SK-N-SH (cell line): ENCODE results near the gene FAM240A. TPM values are rescaled to one million over a fixed set of nuclear protein-coding genes. Genes with fewer than 3 reads are reported as not detected.

Experiments
- CTCF ChIA-PET: fragments of 300-600, 350-600 bp; formaldehyde crosslinking; extraction: SDS; loops from one replicate; lab custom pipeline; 2021; lab: Yijun Ruan, JAX
- POLR2A ChIA-PET: fragments of 350-600 bp; sonication (Branson Sonifier 250); formaldehyde crosslinking; extraction: SDS; loops from one replicate; lab custom pipeline; 2020; ENCODE audit warnings: antibody characterized with exemption, inconsistent platforms; lab: Yijun Ruan, JAX
- DNase-seq: peaks from one replicate; pipeline ENCODE4 v3.0.0; 2012
- H2AFZ ChIP-seq: fragments of 200-600 bp; sonication (generic); 2 replicates; pipeline ENCODE4 v1.8.1; 2016; ENCODE audit warnings: antibody characterized with exemption, mild to moderate bottlenecking, low read depth
- H3F3A ChIP-seq: fragments of 200-600 bp; sonication (generic); replicated peaks from 2 replicates; pipeline ENCODE3; 2016; ENCODE audit warnings: antibody characterized with exemption, mild to moderate bottlenecking; ENCODE audit not compliant: insufficient read depth
- H3K27ac ChIP-seq, 2 experiments: fragments of 200-500 bp in 1 of 2; fragments of 200-600 bp in 1 of 2; sonication (Bioruptor generic) in 1 of 2; sonication (generic), shearing (Covaris generic) in 1 of 2; 2 replicates each; pipeline versions ENCODE4 v1.5.1 to v1.6.1; 2014 to 2016; ENCODE audit warnings: low read depth in 2 of 2, inconsistent platforms in 1 of 2, low read length in 1 of 2, mild to moderate bottlenecking in 1 of 2, mixed read lengths in 1 of 2
- H3K27me3 ChIP-seq: fragments of 200-600 bp; sonication (generic), shearing (Covaris generic); 2 replicates; pipeline ENCODE4 v1.6.1; 2016; ENCODE audit warnings: mixed run types; ENCODE audit not compliant: insufficient read depth
- H3K36me3 ChIP-seq, 2 experiments: fragments of 200-500 bp in 1 of 2; fragments of 200-600 bp in 1 of 2; sonication (Bioruptor generic) in 1 of 2; sonication (generic) in 1 of 2; replicated peaks in 1 of 2; 2 replicates each; pipeline versions ENCODE3 to v1.5.1; 2014 to 2016; ENCODE audit warnings: low read length in 1 of 2, mild to moderate bottlenecking in 1 of 2; ENCODE audit not compliant: insufficient read depth in 2 of 2, control insufficient read depth in 1 of 2
- H3K4me1 ChIP-seq, 2 experiments: fragments of 200-500 bp in 1 of 2; fragments of 200-600 bp in 1 of 2; sonication (Bioruptor generic) in 1 of 2; sonication (generic), shearing (Covaris generic) in 1 of 2; 2 replicates each; pipeline versions ENCODE4 v1.5.1 to v1.6.1; 2014 to 2016; ENCODE audit warnings: low read depth in 1 of 2, low read length in 1 of 2, mixed run types in 1 of 2; ENCODE audit not compliant: insufficient read depth in 2 of 2, control insufficient read depth in 1 of 2
- H3K4me2 ChIP-seq: fragments of 200-600 bp; sonication (generic), shearing (Covaris generic); 2 replicates; pipeline ENCODE4 v1.6.1; 2017; ENCODE audit warnings: mixed run types
- H3K4me3 ChIP-seq, 2 experiments: fragments of 200-500 bp in 1 of 2; fragments of 200-600 bp in 1 of 2; sonication (Bioruptor generic) in 1 of 2; sonication (generic), shearing (Covaris generic) in 1 of 2; 2 replicates each; pipeline versions ENCODE4 v1.5.1 to v1.8.1; 2014 to 2016; ENCODE audit warnings: low read depth in 2 of 2, inconsistent platforms in 1 of 2, low read length in 1 of 2, mild to moderate bottlenecking in 1 of 2, mixed read lengths in 1 of 2, moderate library complexity in 1 of 2
- H3K79me2 ChIP-seq: fragments of 200-600 bp; sonication (generic); 2 replicates; pipeline ENCODE4 v1.8.1; 2017; ENCODE audit warnings: mild to moderate bottlenecking; ENCODE audit not compliant: insufficient read depth
- H3K9ac ChIP-seq: fragments of 200-600 bp; sonication (generic); 2 replicates; pipeline ENCODE4 v1.6.1; 2017; ENCODE audit warnings: mixed run types
- H3K9me2 ChIP-seq: fragments of 200-600 bp; sonication (generic); 2 replicates; pipeline ENCODE4 v1.6.1; 2017; ENCODE audit warnings: mixed run types
- H3K9me3 ChIP-seq: fragments of 200-600 bp; sonication (generic); 2 replicates; pipeline ENCODE4 v1.6.1; 2017; ENCODE audit warnings: mixed run types, mild to moderate bottlenecking, moderate library complexity
- H4K20me1 ChIP-seq: fragments of 200-600 bp; sonication (generic); 2 replicates; pipeline ENCODE4 v1.6.1; 2017; ENCODE audit warnings: mild to moderate bottlenecking, mixed run types; ENCODE audit not compliant: insufficient read depth
- CHD2 ChIP-seq: fragments of 150-350 bp; IDR thresholded peaks from 2 replicates; pipeline ENCODE4 v1.6.1; 2018; ENCODE audit warnings: low read length; ENCODE audit not compliant: partially characterized antibody
- ELF1 ChIP-seq: IDR thresholded peaks from 2 replicates; pipeline ENCODE4 v1.4.0; 2012
- EP300 ChIP-seq, 2 experiments: IDR thresholded peaks; 2 replicates each; pipeline versions ENCODE4 v1.4.0 to v1.6.1; 2012; ENCODE audit warnings: borderline replicate concordance in 1 of 2, low read depth in 1 of 2, low read length in 1 of 2
- FOSL2 ChIP-seq: IDR thresholded peaks from 2 replicates; pipeline ENCODE4 v1.4.0; 2012; ENCODE audit warnings: low read depth, mild to moderate bottlenecking, moderate library complexity, borderline replicate concordance
- FOXJ3 ChIP-seq: sonication (generic); formaldehyde crosslinking; IDR thresholded peaks from 2 replicates; pipeline ENCODE4 v1.5.1; 2020; ENCODE audit warnings: mild to moderate bottlenecking, missing genetic modification reagents
- FOXM1 ChIP-seq: IDR thresholded peaks from 2 replicates; pipeline ENCODE4 v1.4.0; 2012; ENCODE audit warnings: low read depth, mild to moderate bottlenecking
- GABPA ChIP-seq: IDR thresholded peaks from 2 replicates; pipeline ENCODE4 v1.4.0; 2012; ENCODE audit warnings: low read depth, mild to moderate bottlenecking
- GATA2 ChIP-seq: sonication (generic); formaldehyde crosslinking; IDR thresholded peaks from 2 replicates; pipeline ENCODE4 v1.5.0; 2020; ENCODE audit warnings: mild to moderate bottlenecking, missing genetic modification reagents
- JUND ChIP-seq: IDR thresholded peaks from 2 replicates; pipeline ENCODE4 v1.4.0; 2012
- MXI1 ChIP-seq: IDR thresholded peaks from 2 replicates; pipeline ENCODE4 v1.6.1; 2012; ENCODE audit warnings: mild to moderate bottlenecking, low read depth, low read length, improper control_type of control experiment
- NFIC ChIP-seq: IDR thresholded peaks from 2 replicates; pipeline ENCODE4 v1.4.0; 2012; ENCODE audit warnings: borderline replicate concordance
- RAD21 ChIP-seq: IDR thresholded peaks from 2 replicates; pipeline ENCODE4 v1.6.1; 2012; ENCODE audit warnings: mild to moderate bottlenecking, low read length
- RFX5 ChIP-seq: IDR thresholded peaks from 2 replicates; pipeline ENCODE4 v1.6.1; 2012; ENCODE audit warnings: mild to moderate bottlenecking, improper control_type of control experiment, low read length
- RXRA ChIP-seq: IDR thresholded peaks from 2 replicates; pipeline ENCODE4 v1.4.0; 2012; ENCODE audit warnings: low read depth, mild to moderate bottlenecking, borderline replicate concordance
- SMC3 ChIP-seq: IDR thresholded peaks from 2 replicates; pipeline ENCODE4 v1.6.1; 2012; ENCODE audit warnings: low read depth, low read length, improper control_type of control experiment
- TAF1 ChIP-seq: IDR thresholded peaks from 2 replicates; pipeline ENCODE4 v1.6.1; 2012; ENCODE audit warnings: low read depth, mild to moderate bottlenecking, low read length, moderate library complexity, borderline replicate concordance
- TEAD4 ChIP-seq: IDR thresholded peaks from 2 replicates; pipeline ENCODE4 v1.4.0; 2012; ENCODE audit warnings: mild to moderate bottlenecking, borderline replicate concordance; ENCODE audit not compliant: insufficient read depth
- YY1 ChIP-seq: IDR thresholded peaks from 2 replicates; pipeline ENCODE4 v1.4.0; 2012; ENCODE audit warnings: low read depth, mild to moderate bottlenecking
- WGBS: methylation state at CpG from one replicate; pipeline ENCODE4 v1.1.6; 2017; ENCODE audit warnings: low lambda C conversion rate; 5-methylcytosine and 5-hydroxymethylcytosine counted together
- polyA plus RNA-seq, 3 experiments: library from polyadenylated mRNA; depleted of rRNA; stranded (reverse); fragments of >200 nt; gene quantifications; 2 replicates each; pipeline ENCODE4 v1.2.3, GENCODE V29; 2012
- TF ChIP-seq, protein P1 (sequence below): IDR thresholded peaks from 2 replicates; pipeline ENCODE4 v1.4.0; 2012; ENCODE audit warnings: low read depth, borderline replicate concordance
- TF ChIP-seq, protein P2 (sequence below): fragments of 150-350 bp; IDR thresholded peaks from 2 replicates; pipeline ENCODE4 v1.6.1; 2016; ENCODE audit warnings: mild to moderate bottlenecking, low read depth, low read length
- TF ChIP-seq, protein P3 (sequence below): fragments of 150-350 bp; IDR thresholded peaks from 2 replicates; pipeline ENCODE4 v1.6.1; 2017; ENCODE audit warnings: antibody characterized with exemption, low read length, low read depth, borderline replicate concordance
- TF ChIP-seq, protein P4 (sequence below): IDR thresholded peaks from 2 replicates; pipeline ENCODE4 v1.4.0; 2012; ENCODE audit warnings: low read depth, borderline replicate concordance

FAM240A gene
- polyA plus RNA-seq, 1 of the 3 experiments (the other 2 are of a cell fraction) = not detected

DNA sequence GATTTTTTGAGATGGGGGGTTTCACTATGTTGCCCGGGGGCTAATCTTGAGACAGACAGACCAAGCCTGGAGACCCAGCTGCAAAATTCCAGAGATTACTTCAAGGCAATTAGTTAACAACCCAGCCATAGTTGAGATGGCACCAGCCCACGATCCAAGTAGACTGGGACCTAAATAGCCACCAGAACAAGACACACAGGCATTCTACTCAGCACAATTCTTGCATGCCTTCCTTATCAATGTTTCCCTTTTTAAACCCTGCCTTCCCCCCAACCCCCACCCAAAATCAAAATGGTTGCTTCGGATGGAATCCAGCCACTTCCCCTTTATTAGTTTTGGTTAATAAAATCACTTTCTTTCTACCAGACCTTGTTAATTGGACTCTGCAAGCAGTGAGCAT is 28.6 kb downstream of the FAM240A start:
- H3K4me2 ChIP-seq = no peak overlapping the region
- H2AFZ ChIP-seq = no peak overlapping the region
- no peaks in the 10 kb centered on the region for H3K36me3 ChIP-seq
- ChIA-PET POLR2A (no interaction called here), CTCF (interaction anchor here (0.6 kb wide), 2 partner anchors 122 to 255 kb away, joined by 3 read pairs; no protein-coding TSS in a partner anchor)
- H3K27ac ChIP-seq = no peak overlapping the region
- no peaks in the 10 kb centered on the region for H3K9me2 ChIP-seq
- TF ChIP-seq, protein P1, sequence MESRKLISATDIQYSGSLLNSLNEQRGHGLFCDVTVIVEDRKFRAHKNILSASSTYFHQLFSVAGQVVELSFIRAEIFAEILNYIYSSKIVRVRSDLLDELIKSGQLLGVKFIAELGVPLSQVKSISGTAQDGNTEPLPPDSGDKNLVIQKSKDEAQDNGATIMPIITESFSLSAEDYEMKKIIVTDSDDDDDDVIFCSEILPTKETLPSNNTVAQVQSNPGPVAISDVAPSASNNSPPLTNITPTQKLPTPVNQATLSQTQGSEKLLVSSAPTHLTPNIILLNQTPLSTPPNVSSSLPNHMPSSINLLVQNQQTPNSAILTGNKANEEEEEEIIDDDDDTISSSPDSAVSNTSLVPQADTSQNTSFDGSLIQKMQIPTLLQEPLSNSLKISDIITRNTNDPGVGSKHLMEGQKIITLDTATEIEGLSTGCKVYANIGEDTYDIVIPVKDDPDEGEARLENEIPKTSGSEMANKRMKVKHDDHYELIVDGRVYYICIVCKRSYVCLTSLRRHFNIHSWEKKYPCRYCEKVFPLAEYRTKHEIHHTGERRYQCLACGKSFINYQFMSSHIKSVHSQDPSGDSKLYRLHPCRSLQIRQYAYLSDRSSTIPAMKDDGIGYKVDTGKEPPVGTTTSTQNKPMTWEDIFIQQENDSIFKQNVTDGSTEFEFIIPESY = no peak
- TF ChIP-seq, protein P2, sequence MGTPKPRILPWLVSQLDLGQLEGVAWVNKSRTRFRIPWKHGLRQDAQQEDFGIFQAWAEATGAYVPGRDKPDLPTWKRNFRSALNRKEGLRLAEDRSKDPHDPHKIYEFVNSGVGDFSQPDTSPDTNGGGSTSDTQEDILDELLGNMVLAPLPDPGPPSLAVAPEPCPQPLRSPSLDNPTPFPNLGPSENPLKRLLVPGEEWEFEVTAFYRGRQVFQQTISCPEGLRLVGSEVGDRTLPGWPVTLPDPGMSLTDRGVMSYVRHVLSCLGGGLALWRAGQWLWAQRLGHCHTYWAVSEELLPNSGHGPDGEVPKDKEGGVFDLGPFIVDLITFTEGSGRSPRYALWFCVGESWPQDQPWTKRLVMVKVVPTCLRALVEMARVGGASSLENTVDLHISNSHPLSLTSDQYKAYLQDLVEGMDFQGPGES = no peak
- TF ChIP-seq FOXM1 (no peak), RFX5 (no peak), FOSL2 (no peak), SMC3 (no peak), EP300 (IDR thresholded peaks at IDR 0.05; ENCODE audit: borderline replicate concordance in 1 of 2, low read depth in 1 of 2, low read length in 1 of 2) (no peak), RXRA (no peak), NFIC (no peak), GABPA (no peak), YY1 (no peak)
- TF ChIP-seq, protein P3, sequence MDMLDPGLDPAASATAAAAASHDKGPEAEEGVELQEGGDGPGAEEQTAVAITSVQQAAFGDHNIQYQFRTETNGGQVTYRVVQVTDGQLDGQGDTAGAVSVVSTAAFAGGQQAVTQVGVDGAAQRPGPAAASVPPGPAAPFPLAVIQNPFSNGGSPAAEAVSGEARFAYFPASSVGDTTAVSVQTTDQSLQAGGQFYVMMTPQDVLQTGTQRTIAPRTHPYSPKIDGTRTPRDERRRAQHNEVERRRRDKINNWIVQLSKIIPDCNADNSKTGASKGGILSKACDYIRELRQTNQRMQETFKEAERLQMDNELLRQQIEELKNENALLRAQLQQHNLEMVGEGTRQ = no peak
- no peaks in the 10 kb centered on the region for H3K79me2 ChIP-seq
- WGBS = 3% methylated on average over 3 of the region's 3 CpGs
- H3K4me3 ChIP-seq = no peak overlapping the region
- H3K27me3 ChIP-seq = no peaks in the 10 kb centered on the region; the same call in 1 of the 2 replicates
- no peak overlapping the region for H3K9ac ChIP-seq
- no peak for DNase-seq
- H3K9me3 ChIP-seq = no peaks in the 10 kb centered on the region
- H3F3A ChIP-seq = no peaks in the 10 kb centered on the region
- H3K4me1 ChIP-seq = no peaks in the 10 kb centered on the region
- H4K20me1 ChIP-seq = no peaks in the 10 kb centered on the region

DNA sequence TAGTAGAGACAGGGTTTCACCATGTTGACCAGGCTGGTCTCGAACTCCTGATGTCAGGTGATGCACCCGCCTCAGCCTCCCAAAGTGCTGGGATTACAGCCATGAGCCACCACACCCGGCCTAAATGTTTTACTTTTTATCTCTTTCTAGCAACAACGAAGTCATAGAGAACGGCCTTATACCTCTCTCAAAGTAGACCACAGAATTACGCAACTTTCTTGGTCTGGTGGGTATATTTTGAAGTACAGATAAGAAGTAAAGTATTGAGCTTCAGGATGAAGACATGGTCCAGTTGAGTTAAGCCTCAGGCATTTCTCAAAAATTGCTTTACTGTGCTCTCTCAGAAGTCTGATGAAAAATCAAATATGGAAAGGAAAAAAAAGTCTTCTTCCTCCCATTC is 30.6 kb downstream of the FAM240A start:
- H3K4me1 ChIP-seq = no peaks in the 10 kb centered on the region
- no peaks in the 10 kb centered on the region for H4K20me1 ChIP-seq
- no peak overlapping the region for H3K9ac ChIP-seq
- no peak overlapping the region for H3K27ac ChIP-seq
- no peaks in the 10 kb centered on the region for H3F3A ChIP-seq
- POLR2A ChIA-PET = no interaction called here
- WGBS = 48% methylated on average over 6 of the region's 6 CpGs
- no peaks in the 10 kb centered on the region for H3K9me3 ChIP-seq
- no peaks in the 10 kb centered on the region; the same call in 1 of the 2 replicates for H3K27me3 ChIP-seq
- no peaks in the 10 kb centered on the region for H3K36me3 ChIP-seq
- H3K4me3 ChIP-seq = no peak overlapping the region
- TF ChIP-seq RAD21 (no peak), RFX5 (no peak), ELF1 (no peak), FOXJ3 (no peak), SMC3 (no peak), MXI1 (no peak), JUND (no peak), CHD2 (no peak), FOSL2 (no peak), TAF1 (no peak), TEAD4 (no peak), GATA2 (CRISPR knock-in tag) (no peak)
- TF ChIP-seq, protein P4, sequence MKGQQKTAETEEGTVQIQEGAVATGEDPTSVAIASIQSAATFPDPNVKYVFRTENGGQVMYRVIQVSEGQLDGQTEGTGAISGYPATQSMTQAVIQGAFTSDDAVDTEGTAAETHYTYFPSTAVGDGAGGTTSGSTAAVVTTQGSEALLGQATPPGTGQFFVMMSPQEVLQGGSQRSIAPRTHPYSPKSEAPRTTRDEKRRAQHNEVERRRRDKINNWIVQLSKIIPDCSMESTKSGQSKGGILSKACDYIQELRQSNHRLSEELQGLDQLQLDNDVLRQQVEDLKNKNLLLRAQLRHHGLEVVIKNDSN = no peak
- H2AFZ ChIP-seq = no peak overlapping the region
- H3K9me2 ChIP-seq = no peaks in the 10 kb centered on the region
- no peak overlapping the region for H3K4me2 ChIP-seq
- no peaks in the 10 kb centered on the region for H3K79me2 ChIP-seq
- CTCF ChIA-PET = no interaction called here
- no peak for DNase-seq
